WTC11 (cell line): ENCODE results near the gene STARD9. TPM values are rescaled to one million over a fixed set of nuclear protein-coding genes. Genes with fewer than 3 reads are reported as not detected.

Experiments used
- ATAC-seq: fragments of 200-7000 bp; cut with Tn5 transposase; 2 replicates; pipeline ENCODE4 v1.10.0; 2021; ENCODE audit warnings: mild to moderate bottlenecking, moderate library complexity
- CTCF ChIA-PET: fragments of 300-600 bp; sonication (Branson Sonifier 250); formaldehyde crosslinking; loops from one replicate; lab custom pipeline; 2021; ENCODE audit warnings: antibody characterized with exemption; lab: Charles Lee
- POLR2A ChIA-PET: fragments of 350-600 bp; sonication (Branson Sonifier 250); formaldehyde crosslinking; loops from one replicate; lab custom pipeline; 2021; ENCODE audit warnings: antibody characterized with exemption; lab: Charles Lee
- DNase-seq: peaks from one replicate; pipeline ENCODE4 v3.0.0; 2021; ENCODE audit warnings: low spot score
- H3K27ac Mint-ChIP-seq: 2 replicates; pipeline ENCODE4 v1.8.0; 2021; ENCODE audit warnings: mixed read lengths
- H3K27me3 Mint-ChIP-seq: 2 replicates; pipeline ENCODE4 v1.8.0; 2021; ENCODE audit warnings: low read depth, mild to moderate bottlenecking, moderate library complexity, mixed read lengths
- H3K36me3 Mint-ChIP-seq: 2 replicates; pipeline ENCODE4 v1.8.0; 2021; ENCODE audit warnings: mixed read lengths
- H3K4me1 Mint-ChIP-seq: 2 replicates; pipeline ENCODE4 v1.8.0; 2022; ENCODE audit warnings: mixed read lengths
- H3K4me3 Mint-ChIP-seq: 2 replicates; pipeline ENCODE4 v1.8.0; 2021; ENCODE audit warnings: mild to moderate bottlenecking, moderate library complexity, mixed read lengths
- H3K9me3 Mint-ChIP-seq: 2 replicates; pipeline ENCODE4 v1.8.0; 2021; ENCODE audit warnings: mixed read lengths
- FOXK1 ChIP-seq: sonication (generic); formaldehyde crosslinking; IDR thresholded peaks from 2 replicates; pipeline ENCODE4 v1.8.0; 2022; ENCODE audit warnings: mild to moderate bottlenecking, moderate library complexity, missing genetic modification reagents
- NR1H2 ChIP-seq: sonication (generic); formaldehyde crosslinking; IDR thresholded peaks from 2 replicates; pipeline ENCODE4 v1.9.0; 2021; ENCODE audit warnings: mild to moderate bottlenecking, moderate library complexity, missing genetic modification reagents
- SP1 ChIP-seq: sonication (generic); formaldehyde crosslinking; conservative IDR thresholded peaks from 2 replicates; pipeline ENCODE4 v1.8.1; 2022; ENCODE audit warnings: missing genetic modification reagents
- TEAD1 ChIP-seq: sonication (generic); formaldehyde crosslinking; IDR thresholded peaks from 2 replicates; pipeline ENCODE4 v1.8.0; 2022; ENCODE audit warnings: mild to moderate bottlenecking, missing genetic modification reagents
- TEAD4 ChIP-seq: sonication (generic); formaldehyde crosslinking; IDR thresholded peaks from 2 replicates; pipeline ENCODE4 v1.8.0; 2022; ENCODE audit warnings: mild to moderate bottlenecking, missing genetic modification reagents
- ZNF232 ChIP-seq: sonication (generic); formaldehyde crosslinking; IDR thresholded peaks from 2 replicates; pipeline ENCODE4 v1.8.0; 2022; ENCODE audit warnings: mild to moderate bottlenecking, missing genetic modification reagents
- ZNF317 ChIP-seq: sonication (generic); formaldehyde crosslinking; IDR thresholded peaks from 2 replicates; pipeline ENCODE4 v1.8.1; 2023; ENCODE audit warnings: low read depth, mild to moderate bottlenecking, moderate library complexity, missing genetic modification reagents, borderline replicate concordance
- ZNF416 ChIP-seq: fragments of 250-450 bp; sonication (Bioruptor Pico); IDR thresholded peaks from 2 replicates; pipeline ENCODE4 v1.9.0; 2021; ENCODE audit warnings: mild to moderate bottlenecking, inconsistent platforms
- ZNF423 ChIP-seq: fragments of 250-450 bp; sonication (Bioruptor Pico); IDR thresholded peaks from 2 replicates; pipeline ENCODE4 v2.1.2; 2022; ENCODE audit warnings: mild to moderate bottlenecking, moderate library complexity
- total RNA-seq: library from RNA; stranded (reverse); gene quantifications from 3 replicates; pipeline ENCODE4 v1.2.3, GENCODE V29; 2021
- TF ChIP-seq, protein P1 (sequence below): fragments of 250-450 bp; sonication (Bioruptor Pico); IDR thresholded peaks from 2 replicates; pipeline ENCODE4 v1.8.0; 2021; ENCODE audit warnings: mild to moderate bottlenecking
- TF ChIP-seq, protein P2 (sequence below): sonication (generic); formaldehyde crosslinking; IDR thresholded peaks from 2 replicates; pipeline ENCODE4 v1.8.0; 2023; ENCODE audit warnings: missing genetic modification reagents, mild to moderate bottlenecking, borderline replicate concordance
- TF ChIP-seq, protein P3 (sequence below): sonication (generic); formaldehyde crosslinking; IDR thresholded peaks from 2 replicates; pipeline ENCODE4 v1.8.0; 2023; ENCODE audit warnings: mild to moderate bottlenecking, missing genetic modification reagents
- TF ChIP-seq, protein P4 (sequence below): sonication (generic); formaldehyde crosslinking; IDR thresholded peaks from 2 replicates; pipeline ENCODE4 v1.8.1; 2022; ENCODE audit warnings: mild to moderate bottlenecking, moderate library complexity, missing genetic modification reagents
- TF ChIP-seq, protein P5 (sequence below): sonication (generic); formaldehyde crosslinking; IDR thresholded peaks from 2 replicates; pipeline ENCODE4 v1.8.1; 2022; ENCODE audit warnings: low read depth, mild to moderate bottlenecking, moderate library complexity, missing genetic modification reagents, borderline replicate concordance
- TF ChIP-seq, protein P6 (sequence below): sonication (generic); formaldehyde crosslinking; IDR thresholded peaks from 2 replicates; pipeline ENCODE4 v1.8.1; 2023; ENCODE audit warnings: mild to moderate bottlenecking, missing genetic modification reagents

STARD9 gene
- total RNA-seq, 1 experiment from 2014 or later: 5.7 TPM

DNA sequence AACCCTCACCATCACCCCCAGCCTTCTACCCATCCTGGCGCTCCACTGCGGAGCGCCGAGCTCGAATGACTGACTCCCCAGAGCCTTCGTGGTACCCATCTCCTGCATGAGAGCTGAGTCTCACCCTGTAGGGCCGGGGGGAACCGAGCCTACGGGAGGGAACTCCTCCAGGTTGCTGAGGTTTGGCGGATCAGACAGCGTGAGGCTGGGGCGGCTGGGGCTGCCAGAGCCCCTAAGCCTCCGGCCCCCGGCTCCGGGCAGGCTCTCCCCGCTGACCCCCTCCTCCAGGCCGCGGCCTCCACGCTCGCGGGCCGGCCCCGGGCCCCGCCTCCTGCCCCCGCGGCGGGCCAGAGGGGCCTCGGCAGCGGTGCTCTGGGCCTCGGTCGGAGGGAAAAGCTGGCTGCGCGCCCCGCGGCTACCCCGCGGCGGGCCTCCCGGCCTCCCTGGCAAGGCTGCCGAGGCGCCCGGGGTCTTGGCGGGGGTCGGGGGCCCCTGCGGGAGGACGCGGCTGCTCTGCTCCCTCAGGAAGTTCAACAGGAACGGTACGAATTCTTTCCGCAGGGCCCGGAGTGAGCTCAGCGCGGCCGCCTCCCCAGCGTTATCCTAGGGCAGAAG, 160.9 kb downstream of the STARD9 start:
- TF ChIP-seq, protein P1, sequence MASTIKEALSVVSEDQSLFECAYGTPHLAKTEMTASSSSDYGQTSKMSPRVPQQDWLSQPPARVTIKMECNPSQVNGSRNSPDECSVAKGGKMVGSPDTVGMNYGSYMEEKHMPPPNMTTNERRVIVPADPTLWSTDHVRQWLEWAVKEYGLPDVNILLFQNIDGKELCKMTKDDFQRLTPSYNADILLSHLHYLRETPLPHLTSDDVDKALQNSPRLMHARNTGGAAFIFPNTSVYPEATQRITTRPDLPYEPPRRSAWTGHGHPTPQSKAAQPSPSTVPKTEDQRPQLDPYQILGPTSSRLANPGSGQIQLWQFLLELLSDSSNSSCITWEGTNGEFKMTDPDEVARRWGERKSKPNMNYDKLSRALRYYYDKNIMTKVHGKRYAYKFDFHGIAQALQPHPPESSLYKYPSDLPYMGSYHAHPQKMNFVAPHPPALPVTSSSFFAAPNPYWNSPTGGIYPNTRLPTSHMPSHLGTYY (CRISPR knock-in tag): no peak
- TF ChIP-seq TEAD4 (CRISPR knock-in tag): no peak
- TF ChIP-seq ZNF423: no peak
- TF ChIP-seq, protein P2, sequence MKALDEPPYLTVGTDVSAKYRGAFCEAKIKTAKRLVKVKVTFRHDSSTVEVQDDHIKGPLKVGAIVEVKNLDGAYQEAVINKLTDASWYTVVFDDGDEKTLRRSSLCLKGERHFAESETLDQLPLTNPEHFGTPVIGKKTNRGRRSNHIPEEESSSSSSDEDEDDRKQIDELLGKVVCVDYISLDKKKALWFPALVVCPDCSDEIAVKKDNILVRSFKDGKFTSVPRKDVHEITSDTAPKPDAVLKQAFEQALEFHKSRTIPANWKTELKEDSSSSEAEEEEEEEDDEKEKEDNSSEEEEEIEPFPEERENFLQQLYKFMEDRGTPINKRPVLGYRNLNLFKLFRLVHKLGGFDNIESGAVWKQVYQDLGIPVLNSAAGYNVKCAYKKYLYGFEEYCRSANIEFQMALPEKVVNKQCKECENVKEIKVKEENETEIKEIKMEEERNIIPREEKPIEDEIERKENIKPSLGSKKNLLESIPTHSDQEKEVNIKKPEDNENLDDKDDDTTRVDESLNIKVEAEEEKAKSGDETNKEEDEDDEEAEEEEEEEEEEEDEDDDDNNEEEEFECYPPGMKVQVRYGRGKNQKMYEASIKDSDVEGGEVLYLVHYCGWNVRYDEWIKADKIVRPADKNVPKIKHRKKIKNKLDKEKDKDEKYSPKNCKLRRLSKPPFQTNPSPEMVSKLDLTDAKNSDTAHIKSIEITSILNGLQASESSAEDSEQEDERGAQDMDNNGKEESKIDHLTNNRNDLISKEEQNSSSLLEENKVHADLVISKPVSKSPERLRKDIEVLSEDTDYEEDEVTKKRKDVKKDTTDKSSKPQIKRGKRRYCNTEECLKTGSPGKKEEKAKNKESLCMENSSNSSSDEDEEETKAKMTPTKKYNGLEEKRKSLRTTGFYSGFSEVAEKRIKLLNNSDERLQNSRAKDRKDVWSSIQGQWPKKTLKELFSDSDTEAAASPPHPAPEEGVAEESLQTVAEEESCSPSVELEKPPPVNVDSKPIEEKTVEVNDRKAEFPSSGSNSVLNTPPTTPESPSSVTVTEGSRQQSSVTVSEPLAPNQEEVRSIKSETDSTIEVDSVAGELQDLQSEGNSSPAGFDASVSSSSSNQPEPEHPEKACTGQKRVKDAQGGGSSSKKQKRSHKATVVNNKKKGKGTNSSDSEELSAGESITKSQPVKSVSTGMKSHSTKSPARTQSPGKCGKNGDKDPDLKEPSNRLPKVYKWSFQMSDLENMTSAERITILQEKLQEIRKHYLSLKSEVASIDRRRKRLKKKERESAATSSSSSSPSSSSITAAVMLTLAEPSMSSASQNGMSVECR (CRISPR knock-in tag): no peak
- POLR2A ChIA-PET: interaction anchor here (0.5 kb wide), 1 partner anchor 177 kb away, joined by 3 read pairs; no protein-coding TSS in a partner anchor
- Mint-ChIP-seq H3K27ac (no peak overlapping the region), H3K36me3 (peaks cover 22% of the 10 kb centered on the region), H3K9me3 (no peaks in the 10 kb centered on the region), H3K4me1 (peaks cover 3% of the 10 kb centered on the region; the same call in 1 of the 2 replicates), H3K4me3 (peak overlapping the region; percentile 72), H3K27me3 (no peaks in the 10 kb centered on the region)
- no peak for DNase-seq
- peak; percentile 19 for ATAC-seq
- CTCF ChIA-PET: interaction anchor here (1.1 to 4.0 kb wide), 5 partner anchors 13 to 468 kb away, joined by 3 to 26 read pairs (median 3); no protein-coding TSS in a partner anchor

DNA sequence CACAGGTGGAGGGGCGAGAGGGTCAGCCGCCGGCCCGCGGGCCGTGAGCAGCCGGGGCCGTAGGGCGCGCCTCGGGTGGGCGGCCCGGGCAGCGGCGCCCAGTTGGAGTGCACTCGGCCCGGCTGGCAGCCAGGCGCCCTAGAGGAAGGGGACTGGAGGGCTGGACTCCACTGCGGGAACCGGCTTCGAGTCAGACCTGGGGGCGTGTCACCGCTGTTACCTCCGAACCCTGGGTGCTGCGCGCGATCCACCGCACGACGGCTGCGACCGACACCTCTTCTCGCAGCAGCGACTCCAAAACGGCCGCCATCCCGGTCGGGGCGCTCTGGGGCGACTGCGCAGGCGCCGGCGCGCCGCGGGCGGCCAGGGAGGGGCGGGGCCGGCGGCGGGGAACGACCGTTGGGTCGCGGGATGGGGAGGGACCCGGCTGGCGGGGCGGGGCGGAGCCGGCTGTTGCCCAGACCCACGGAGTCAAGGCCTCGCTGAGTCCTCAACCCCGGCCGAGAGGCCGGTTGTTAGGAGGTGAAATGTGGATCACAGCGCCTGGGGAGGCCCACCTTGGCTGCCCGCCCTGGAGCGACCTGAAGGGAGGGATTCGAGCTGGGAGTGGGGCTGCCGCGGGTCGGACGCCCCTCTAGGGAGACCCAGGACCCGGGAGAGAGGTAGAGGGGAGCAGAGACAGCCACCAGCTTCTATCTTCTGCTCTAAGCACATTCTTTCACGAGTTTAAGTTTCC, 161.6 kb downstream of the STARD9 start, which contains the start of gene CDAN1:
TSS of gene CDAN1 (minus strand) at position 336 of the 736 bp plus-strand sequence. CDS start at position 310, 26 bp downstream.
- ATAC-seq (peak; percentile 91), DNase-seq (peak; percentile 89)
- Mint-ChIP-seq H3K4me1 (peaks cover 3% of the 10 kb centered on the region; the same call in 1 of the 2 replicates), H3K27me3 (no peaks in the 10 kb centered on the region), H3K27ac (no peak within 1 kb of the TSS), H3K36me3 (peaks cover 17% of the 10 kb centered on the region), H3K4me3 (peak within 1 kb of the TSS; percentile 72), H3K9me3 (no peaks in the 10 kb centered on the region)
- CTCF ChIA-PET: interaction anchor here (0.6 to 4.0 kb wide), 8 partner anchors 14 to 467 kb away, joined by 3 to 26 read pairs (median 3); no protein-coding TSS in a partner anchor
- POLR2A ChIA-PET: interaction anchor here (0.5 kb wide), 1 partner anchor 176 kb away, joined by 3 read pairs; no protein-coding TSS in a partner anchor
- TF ChIP-seq, protein P3, sequence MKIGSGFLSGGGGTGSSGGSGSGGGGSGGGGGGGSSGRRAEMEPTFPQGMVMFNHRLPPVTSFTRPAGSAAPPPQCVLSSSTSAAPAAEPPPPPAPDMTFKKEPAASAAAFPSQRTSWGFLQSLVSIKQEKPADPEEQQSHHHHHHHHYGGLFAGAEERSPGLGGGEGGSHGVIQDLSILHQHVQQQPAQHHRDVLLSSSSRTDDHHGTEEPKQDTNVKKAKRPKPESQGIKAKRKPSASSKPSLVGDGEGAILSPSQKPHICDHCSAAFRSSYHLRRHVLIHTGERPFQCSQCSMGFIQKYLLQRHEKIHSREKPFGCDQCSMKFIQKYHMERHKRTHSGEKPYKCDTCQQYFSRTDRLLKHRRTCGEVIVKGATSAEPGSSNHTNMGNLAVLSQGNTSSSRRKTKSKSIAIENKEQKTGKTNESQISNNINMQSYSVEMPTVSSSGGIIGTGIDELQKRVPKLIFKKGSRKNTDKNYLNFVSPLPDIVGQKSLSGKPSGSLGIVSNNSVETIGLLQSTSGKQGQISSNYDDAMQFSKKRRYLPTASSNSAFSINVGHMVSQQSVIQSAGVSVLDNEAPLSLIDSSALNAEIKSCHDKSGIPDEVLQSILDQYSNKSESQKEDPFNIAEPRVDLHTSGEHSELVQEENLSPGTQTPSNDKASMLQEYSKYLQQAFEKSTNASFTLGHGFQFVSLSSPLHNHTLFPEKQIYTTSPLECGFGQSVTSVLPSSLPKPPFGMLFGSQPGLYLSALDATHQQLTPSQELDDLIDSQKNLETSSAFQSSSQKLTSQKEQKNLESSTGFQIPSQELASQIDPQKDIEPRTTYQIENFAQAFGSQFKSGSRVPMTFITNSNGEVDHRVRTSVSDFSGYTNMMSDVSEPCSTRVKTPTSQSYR (CRISPR knock-in tag): no peak
- TF ChIP-seq TEAD1 (CRISPR knock-in tag) (peak; percentile 47; the same call in 1 of the 2 replicates), ZNF232 (CRISPR knock-in tag) (no peak), NR1H2 (CRISPR knock-in tag) (no peak), SP1 (CRISPR knock-in tag) (peak; percentile 52), FOXK1 (CRISPR knock-in tag) (0 out of 2 replicates have a peak, but pooled peaks have one; percentile 23), ZNF416 (CRISPR knock-in tag) (no peak), ZNF317 (CRISPR knock-in tag) (0 out of 2 replicates have a peak, but pooled peaks have one; percentile 9)
- TF ChIP-seq, protein P4, sequence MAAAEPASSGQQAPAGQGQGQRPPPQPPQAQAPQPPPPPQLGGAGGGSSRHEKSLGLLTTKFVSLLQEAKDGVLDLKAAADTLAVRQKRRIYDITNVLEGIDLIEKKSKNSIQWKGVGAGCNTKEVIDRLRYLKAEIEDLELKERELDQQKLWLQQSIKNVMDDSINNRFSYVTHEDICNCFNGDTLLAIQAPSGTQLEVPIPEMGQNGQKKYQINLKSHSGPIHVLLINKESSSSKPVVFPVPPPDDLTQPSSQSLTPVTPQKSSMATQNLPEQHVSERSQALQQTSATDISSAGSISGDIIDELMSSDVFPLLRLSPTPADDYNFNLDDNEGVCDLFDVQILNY (CRISPR knock-in tag): 0 out of 2 replicates have a peak, but pooled peaks have one; percentile 32
- TF ChIP-seq, protein P5, sequence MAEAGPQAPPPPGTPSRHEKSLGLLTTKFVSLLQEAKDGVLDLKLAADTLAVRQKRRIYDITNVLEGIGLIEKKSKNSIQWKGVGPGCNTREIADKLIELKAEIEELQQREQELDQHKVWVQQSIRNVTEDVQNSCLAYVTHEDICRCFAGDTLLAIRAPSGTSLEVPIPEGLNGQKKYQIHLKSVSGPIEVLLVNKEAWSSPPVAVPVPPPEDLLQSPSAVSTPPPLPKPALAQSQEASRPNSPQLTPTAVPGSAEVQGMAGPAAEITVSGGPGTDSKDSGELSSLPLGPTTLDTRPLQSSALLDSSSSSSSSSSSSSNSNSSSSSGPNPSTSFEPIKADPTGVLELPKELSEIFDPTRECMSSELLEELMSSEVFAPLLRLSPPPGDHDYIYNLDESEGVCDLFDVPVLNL: no peak
- TF ChIP-seq, protein P6, sequence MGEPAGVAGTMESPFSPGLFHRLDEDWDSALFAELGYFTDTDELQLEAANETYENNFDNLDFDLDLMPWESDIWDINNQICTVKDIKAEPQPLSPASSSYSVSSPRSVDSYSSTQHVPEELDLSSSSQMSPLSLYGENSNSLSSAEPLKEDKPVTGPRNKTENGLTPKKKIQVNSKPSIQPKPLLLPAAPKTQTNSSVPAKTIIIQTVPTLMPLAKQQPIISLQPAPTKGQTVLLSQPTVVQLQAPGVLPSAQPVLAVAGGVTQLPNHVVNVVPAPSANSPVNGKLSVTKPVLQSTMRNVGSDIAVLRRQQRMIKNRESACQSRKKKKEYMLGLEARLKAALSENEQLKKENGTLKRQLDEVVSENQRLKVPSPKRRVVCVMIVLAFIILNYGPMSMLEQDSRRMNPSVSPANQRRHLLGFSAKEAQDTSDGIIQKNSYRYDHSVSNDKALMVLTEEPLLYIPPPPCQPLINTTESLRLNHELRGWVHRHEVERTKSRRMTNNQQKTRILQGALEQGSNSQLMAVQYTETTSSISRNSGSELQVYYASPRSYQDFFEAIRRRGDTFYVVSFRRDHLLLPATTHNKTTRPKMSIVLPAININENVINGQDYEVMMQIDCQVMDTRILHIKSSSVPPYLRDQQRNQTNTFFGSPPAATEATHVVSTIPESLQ: no peak
